HG02852 (cell line): ENCODE data around the gene PRDM16.

Experiments
- ATAC-seq: cut with Tn5 transposase; IDR thresholded peaks from one replicate; pipeline ENCODE4 v1.9.1; 2021; ENCODE audit warnings: mild to moderate bottlenecking, moderate library complexity; ENCODE audit not compliant: unreplicated experiment

Gene PRDM16

GRCh38 chr1:3380469-3380868 lies 311.5 kb downstream of the PRDM16 start:
- no peak for ATAC-seq

GRCh38 chr1:3381901-3382300 lies 312.9 kb downstream of the PRDM16 start:
- ATAC-seq: no peak

- ATAC-seq: no peak
Observed at GRCh38 chr1:3382326-3383057, 313.5 kb downstream of the PRDM16 start.

- ATAC-seq: no peak
Observed at GRCh38 chr1:3383679-3384078, 314.7 kb downstream of the PRDM16 start.

GRCh38 chr1:3384407-3384806 lies 315.4 kb downstream of the PRDM16 start:
- no peak for ATAC-seq

GRCh38 chr1:3386205-3387002 lies 317.4 kb downstream of the PRDM16 start:
- no peak for ATAC-seq

GRCh38 chr1:3387401-3387800 lies 318.4 kb downstream of the PRDM16 start:
- ATAC-seq: no peak

- ATAC-seq: no peak
Observed at GRCh38 chr1:3389093-3389833, 320.3 kb downstream of the PRDM16 start.

- no peak for ATAC-seq
Observed at GRCh38 chr1:3390291-3390690, 321.3 kb downstream of the PRDM16 start.

GRCh38 chr1:3391711-3392110 lies 322.7 kb downstream of the PRDM16 start:
- no peak for ATAC-seq

- no peak for ATAC-seq
Observed at GRCh38 chr1:3393024-3393986, 324.3 kb downstream of the PRDM16 start.

- ATAC-seq: no peak
Observed at GRCh38 chr1:3393987-3394920, 325.3 kb downstream of the PRDM16 start.

- no peak for ATAC-seq
Observed at GRCh38 chr1:3396411-3396810, 327.4 kb downstream of the PRDM16 start.

GRCh38 chr1:3397311-3397710 lies 328.3 kb downstream of the PRDM16 start:
- ATAC-seq: no peak

GRCh38 chr1:3398396-3399140 lies 329.6 kb downstream of the PRDM16 start:
- no peak for ATAC-seq

GRCh38 chr1:3399732-3400131 lies 330.7 kb downstream of the PRDM16 start:
- no peak for ATAC-seq

- no peak for ATAC-seq
Observed at GRCh38 chr1:3401585-3402257, 332.7 kb downstream of the PRDM16 start.
